A673 (cell line): Measurements from ENCODE around the gene MEF2C. TPM values are rescaled to one million over a fixed set of nuclear protein-coding genes. Genes with fewer than 3 reads are reported as not detected.
"Not testable (repeated sequence)": the region's sequence is repeated elsewhere in the genome, so short reads cannot be mapped to it uniquely, and the experiment has no call there.

Experiments used
- BruUV-seq: library from RNA; stranded (reverse); fragments of 400-500 nt; replicated peaks from 2 replicates; lab custom pipeline; 2021; lab: Mats Ljungman, UMichigan
- CTCF ChIA-PET: fragments of 300-600 bp; sonication (Branson Sonifier 250); formaldehyde crosslinking; loops from one replicate; lab custom pipeline; 2022; ENCODE audit warnings: antibody characterized with exemption; lab: Charles Lee
- POLR2A ChIA-PET: fragments of 300-600 bp; sonication (Branson Sonifier 250); formaldehyde crosslinking; loops from one replicate; lab custom pipeline; 2022; ENCODE audit warnings: antibody characterized with exemption; ENCODE audit not compliant: low non-redundant PET; lab: Charles Lee
- DNase-seq: peaks from one replicate; pipeline ENCODE4 v3.0.0-alpha.2; 2015; ENCODE audit warnings: low spot score
- H3K27ac ChIP-seq: fragments of 200-600 bp; sonication (generic); 2 replicates; pipeline ENCODE4 v1.5.1; 2016; ENCODE audit warnings: mixed run types, low read depth, mild to moderate bottlenecking, mixed read lengths, antibody characterized with exemption, low read length; ENCODE audit not compliant: poor library complexity, severe bottlenecking
- H3K27me3 ChIP-seq: fragments of 200-600 bp; sonication (generic); replicated peaks from 2 replicates; pipeline ENCODE4 v1.6.1; 2017; ENCODE audit warnings: mixed run types, low read depth, mild to moderate bottlenecking, mixed read lengths, antibody characterized with exemption, low read length; ENCODE audit not compliant: insufficient read depth, poor library complexity
- H3K36me3 ChIP-seq: fragments of 200-600 bp; sonication (generic); 2 replicates; pipeline ENCODE4 v1.6.1; 2016; ENCODE audit warnings: mixed run types, mild to moderate bottlenecking, mixed read lengths, antibody characterized with exemption, low read length; ENCODE audit not compliant: insufficient read depth, poor library complexity, severe bottlenecking
- H3K4me1 ChIP-seq: fragments of 200-600 bp; sonication (generic); 2 replicates; pipeline ENCODE4 v1.6.1; 2017; ENCODE audit warnings: mixed run types, mild to moderate bottlenecking, mixed read lengths, antibody characterized with exemption, low read length; ENCODE audit not compliant: insufficient read depth, poor library complexity, severe bottlenecking
- H3K4me3 ChIP-seq: fragments of 200-600 bp; sonication (generic); 2 replicates; pipeline ENCODE4 v1.5.1; 2016; ENCODE audit warnings: low read depth, mixed run types, mild to moderate bottlenecking, mixed read lengths, low read length; ENCODE audit not compliant: poor library complexity, severe bottlenecking
- H3K9me3 ChIP-seq: fragments of 200-600 bp; sonication (generic); 2 replicates; pipeline ENCODE4 v1.6.1; 2016; ENCODE audit warnings: mixed run types, low read depth, mild to moderate bottlenecking, mixed read lengths, antibody characterized with exemption, low read length; ENCODE audit not compliant: poor library complexity, severe bottlenecking
- EZH2 ChIP-seq: fragments of 200-600 bp; sonication (generic); IDR thresholded peaks from 2 replicates; pipeline ENCODE4 v1.6.1; 2017; ENCODE audit warnings: borderline replicate concordance, low read depth, mild to moderate bottlenecking, mixed read lengths, antibody characterized with exemption, low read length; ENCODE audit not compliant: poor library complexity, severe bottlenecking
- intact Hi-C: fragments of 100-400 bp; cut with micrococcal nuclease; formaldehyde crosslinking; loops from one replicate; pipeline ENCODE4 v1.10.0; 2022; ENCODE audit not compliant: unreplicated experiment
- total RNA-seq: library from RNA; stranded (reverse); gene quantifications from 2 replicates; pipeline ENCODE4 v1.2.3, GENCODE V29; 2021
- TF ChIP-seq, protein P1 (sequence below): fragments of 300-800, 200-600 bp; sonication (generic); conservative IDR thresholded peaks from 2 replicates; pipeline ENCODE4 v1.5.1; 2017; ENCODE audit warnings: low read depth, mild to moderate bottlenecking, antibody characterized with exemption, low read length, moderate library complexity, mixed read lengths

MEF2C gene
- total RNA-seq, 1 experiment from 2014 or later = 2.0 TPM

DNA sequence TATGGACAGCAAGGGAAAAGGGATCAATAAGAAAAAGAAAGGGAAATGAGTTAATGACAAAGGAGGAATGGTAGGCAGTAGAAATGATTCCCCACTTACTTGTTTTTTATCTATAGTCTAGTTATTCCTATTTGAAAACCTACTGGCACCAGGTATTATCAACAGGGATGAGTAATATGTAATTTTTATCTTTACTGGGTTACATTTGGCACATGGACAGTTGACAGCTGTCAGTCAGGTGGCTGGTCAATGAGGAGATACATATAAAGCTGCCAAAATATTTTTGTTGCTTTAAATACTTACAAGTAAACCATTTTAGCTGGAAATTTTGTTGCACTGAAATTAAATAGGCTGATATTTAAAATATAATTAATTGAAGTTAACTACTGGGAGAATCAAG, 18.1 kb upstream of the MEF2C start:
- H3K36me3 ChIP-seq, POLR2A ChIA-PET, CTCF ChIA-PET, intact Hi-C loops, H3K4me3 ChIP-seq, H3K27me3 ChIP-seq, H3K4me1 ChIP-seq, DNase-seq, H3K9me3 ChIP-seq, BruUV-seq, H3K27ac ChIP-seq: not testable (repeated sequence)

- no peak overlapping the region for H3K27ac ChIP-seq
- no peaks in the 10 kb centered on the region for H3K4me1 ChIP-seq
- intact Hi-C loops = no loop called here
- no peaks in the 10 kb centered on the region for H3K27me3 ChIP-seq
- H3K9me3 ChIP-seq = no peaks in the 10 kb centered on the region
- TF ChIP-seq, protein P1, sequence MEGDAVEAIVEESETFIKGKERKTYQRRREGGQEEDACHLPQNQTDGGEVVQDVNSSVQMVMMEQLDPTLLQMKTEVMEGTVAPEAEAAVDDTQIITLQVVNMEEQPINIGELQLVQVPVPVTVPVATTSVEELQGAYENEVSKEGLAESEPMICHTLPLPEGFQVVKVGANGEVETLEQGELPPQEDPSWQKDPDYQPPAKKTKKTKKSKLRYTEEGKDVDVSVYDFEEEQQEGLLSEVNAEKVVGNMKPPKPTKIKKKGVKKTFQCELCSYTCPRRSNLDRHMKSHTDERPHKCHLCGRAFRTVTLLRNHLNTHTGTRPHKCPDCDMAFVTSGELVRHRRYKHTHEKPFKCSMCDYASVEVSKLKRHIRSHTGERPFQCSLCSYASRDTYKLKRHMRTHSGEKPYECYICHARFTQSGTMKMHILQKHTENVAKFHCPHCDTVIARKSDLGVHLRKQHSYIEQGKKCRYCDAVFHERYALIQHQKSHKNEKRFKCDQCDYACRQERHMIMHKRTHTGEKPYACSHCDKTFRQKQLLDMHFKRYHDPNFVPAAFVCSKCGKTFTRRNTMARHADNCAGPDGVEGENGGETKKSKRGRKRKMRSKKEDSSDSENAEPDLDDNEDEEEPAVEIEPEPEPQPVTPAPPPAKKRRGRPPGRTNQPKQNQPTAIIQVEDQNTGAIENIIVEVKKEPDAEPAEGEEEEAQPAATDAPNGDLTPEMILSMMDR = no peak
- no peaks in the 10 kb centered on the region for H3K36me3 ChIP-seq
- CTCF ChIA-PET = no interaction called here
- POLR2A ChIA-PET = no interaction called here
- DNase-seq = no peak
- BruUV-seq = no TSS peak
- H3K4me3 ChIP-seq = no peak overlapping the region
Measured at GRCh38 chr5:88899096-88899737, 16.2 kb upstream of the MEF2C start.

- Histone ChIP-seq H3K27ac (no peak overlapping the region), H3K36me3 (no peaks in the 10 kb centered on the region), H3K27me3 (no peaks in the 10 kb centered on the region), H3K4me3 (no peak overlapping the region), H3K4me1 (no peaks in the 10 kb centered on the region), H3K9me3 (no peaks in the 10 kb centered on the region)
- intact Hi-C loops = no loop called here
- DNase-seq = no peak
- ChIA-PET CTCF (no interaction called here), POLR2A (no interaction called here)
- no TSS peak for BruUV-seq
- TF ChIP-seq, protein P1 = no peak
- no peak for TF ChIP-seq EZH2
Measured at GRCh38 chr5:88897748-88898147, 14.8 kb upstream of the MEF2C start.
